Tibial nerve (tissue), 3 donors: ENCODE results near the gene MBNL2.

Experiments
- POLR2A ChIP-seq, 2 donors: fragments of 450-650 bp; IDR thresholded peaks; one replicate each; pipeline ENCODE4 v1.6.1; 2017; ENCODE audit warnings: antibody characterized with exemption in 2 of 2, mild to moderate bottlenecking in 2 of 2, moderate library complexity in 2 of 2
- TF ChIP-seq, protein P1 (sequence below), 5 experiments: fragments of 200-600 bp in 3 of 5; fragments of 450-650 bp in 2 of 5; sonication (generic) in 3 of 5; IDR thresholded peaks; one replicate each; pipeline ENCODE4 v1.5.1; 2016 to 2019; ENCODE audit warnings: antibody characterized with exemption in 5 of 5, mild to moderate bottlenecking in 3 of 5, moderate library complexity in 2 of 5

DNA sequence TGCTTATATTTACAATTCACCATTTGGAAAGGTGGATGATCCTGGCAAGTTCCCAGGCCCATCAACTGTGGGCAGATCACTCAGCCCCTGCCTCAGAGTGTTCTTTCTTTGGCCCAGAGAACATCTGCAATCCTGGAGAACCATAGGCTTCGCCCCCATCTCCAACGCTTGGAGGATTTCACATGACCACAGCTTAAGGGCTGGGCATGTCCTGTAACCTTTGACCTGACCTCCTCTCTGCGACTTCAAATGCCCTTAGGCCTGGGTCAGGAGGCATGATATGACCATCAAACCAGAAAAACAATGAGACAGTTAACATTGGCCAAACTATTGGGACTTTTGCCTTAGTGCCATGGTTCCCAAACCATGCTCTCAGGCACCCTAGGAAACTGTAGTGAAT, 7.2 kb upstream of the MBNL2 start:
- TF ChIP-seq, protein P1, sequence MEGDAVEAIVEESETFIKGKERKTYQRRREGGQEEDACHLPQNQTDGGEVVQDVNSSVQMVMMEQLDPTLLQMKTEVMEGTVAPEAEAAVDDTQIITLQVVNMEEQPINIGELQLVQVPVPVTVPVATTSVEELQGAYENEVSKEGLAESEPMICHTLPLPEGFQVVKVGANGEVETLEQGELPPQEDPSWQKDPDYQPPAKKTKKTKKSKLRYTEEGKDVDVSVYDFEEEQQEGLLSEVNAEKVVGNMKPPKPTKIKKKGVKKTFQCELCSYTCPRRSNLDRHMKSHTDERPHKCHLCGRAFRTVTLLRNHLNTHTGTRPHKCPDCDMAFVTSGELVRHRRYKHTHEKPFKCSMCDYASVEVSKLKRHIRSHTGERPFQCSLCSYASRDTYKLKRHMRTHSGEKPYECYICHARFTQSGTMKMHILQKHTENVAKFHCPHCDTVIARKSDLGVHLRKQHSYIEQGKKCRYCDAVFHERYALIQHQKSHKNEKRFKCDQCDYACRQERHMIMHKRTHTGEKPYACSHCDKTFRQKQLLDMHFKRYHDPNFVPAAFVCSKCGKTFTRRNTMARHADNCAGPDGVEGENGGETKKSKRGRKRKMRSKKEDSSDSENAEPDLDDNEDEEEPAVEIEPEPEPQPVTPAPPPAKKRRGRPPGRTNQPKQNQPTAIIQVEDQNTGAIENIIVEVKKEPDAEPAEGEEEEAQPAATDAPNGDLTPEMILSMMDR (IDR thresholded peaks at IDR 0.05), result no peak
- no peak for TF ChIP-seq POLR2A (IDR thresholded peaks at IDR 0.05)
